Measurements from ENCODE around the gene PCED1A.

PCED1A gene

GRCh38 chr20:2840138-2840966 lies at the start of gene PCED1A, which contains the start of gene VPS16:
PCED1A (minus strand) TSS chr20:2840655; CDS start chr20:2839912, 743 bp downstream.
VPS16 (plus strand) TSS chr20:2840745; CDS start chr20:2840775, 30 bp downstream.
- DNase-seq, result peak; percentile 93 to 95

DNA sequence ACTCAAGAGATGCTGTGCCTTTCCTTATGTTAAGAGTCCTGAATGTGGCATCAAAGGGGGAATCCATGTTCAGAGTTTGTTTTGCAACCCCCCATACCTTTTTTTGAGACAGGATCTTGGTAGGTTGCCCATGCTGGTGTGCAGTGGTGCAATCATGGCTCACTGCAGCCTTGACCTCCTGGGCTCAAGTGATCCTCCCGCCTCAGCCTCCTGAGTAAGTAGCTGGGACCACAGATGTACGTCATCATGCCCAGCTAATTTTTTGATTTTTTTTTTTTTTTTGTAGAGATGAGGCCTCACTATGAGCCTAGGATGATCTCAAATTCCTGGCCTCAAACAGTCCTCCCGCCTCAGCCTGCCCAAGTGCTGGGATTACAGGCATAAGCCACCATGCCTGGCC lies 49.3 kb upstream of the PCED1A start:
- DNase-seq, result no peak

DNA sequence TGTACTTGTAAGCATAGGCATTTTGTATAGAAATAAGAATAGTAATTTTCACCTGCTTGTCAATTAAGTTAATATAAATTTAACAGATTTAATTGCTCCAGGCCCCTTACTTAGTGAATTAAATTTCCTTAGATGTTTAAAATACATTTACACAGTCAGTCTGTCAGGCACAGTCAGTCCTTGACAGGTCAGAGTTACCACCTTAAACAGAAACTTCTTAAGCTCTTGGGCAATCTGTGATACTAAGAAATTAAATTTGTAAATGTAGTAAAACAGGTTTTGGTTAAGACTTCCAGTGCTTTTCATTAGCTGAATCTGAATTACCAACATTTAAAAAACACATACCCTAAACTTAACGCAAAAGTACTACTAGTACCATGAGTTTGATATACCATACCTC lies 48.8 kb upstream of the PCED1A start:
- no peak for DNase-seq

DNA sequence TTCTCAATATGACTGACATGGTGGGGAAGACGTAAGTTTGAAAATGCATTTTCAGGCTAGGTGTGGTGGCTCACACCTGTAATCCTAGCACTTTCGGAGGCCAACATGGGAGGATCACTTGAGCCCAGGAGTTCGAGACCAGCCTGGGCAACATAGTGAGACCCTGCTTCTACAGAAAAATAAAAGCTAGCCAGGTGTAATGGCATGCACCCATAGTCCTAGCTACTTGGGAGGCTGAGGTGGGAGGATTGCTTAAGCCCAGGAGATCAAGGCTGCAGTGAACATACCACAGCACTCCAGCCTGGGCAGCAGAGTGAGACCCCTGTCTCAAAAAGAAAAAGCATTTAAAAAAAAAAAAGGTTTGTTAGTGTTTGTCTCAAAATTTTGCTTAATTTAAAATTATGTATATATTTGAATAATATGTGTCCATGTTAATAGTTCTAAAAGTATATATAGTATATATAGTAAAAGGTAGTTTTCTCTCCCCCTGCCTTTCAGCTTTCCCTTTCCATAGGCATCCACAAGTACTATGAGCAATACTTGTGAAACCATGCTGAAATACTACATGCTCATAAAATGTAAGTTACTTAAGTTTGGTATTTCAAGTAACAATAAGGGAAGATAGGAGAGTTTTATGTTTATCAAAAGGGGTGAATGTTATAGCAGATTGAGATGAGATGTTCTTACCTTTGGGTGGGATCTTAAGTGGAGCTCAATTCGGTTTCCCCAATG lies 47.9 kb upstream of the PCED1A start:
- DNase-seq, result no peak

GRCh38 chr20:2887715-2888114 lies 47.3 kb upstream of the PCED1A start:
- DNase-seq, result no peak

- no peak for DNase-seq
Measured at GRCh38 chr20:2883726-2884637, 43.5 kb upstream of the PCED1A start.

GRCh38 chr20:2880650-2881049 lies 40.2 kb upstream of the PCED1A start:
- DNase-seq, result no peak

GRCh38 chr20:2879146-2879545 lies 38.7 kb upstream of the PCED1A start:
- DNase-seq, result no peak

- DNase-seq, result no peak
Measured at GRCh38 chr20:2878515-2878914, 38.1 kb upstream of the PCED1A start.

- DNase-seq, result no peak
Measured at GRCh38 chr20:2875690-2876203, 35.3 kb upstream of the PCED1A start.

DNA sequence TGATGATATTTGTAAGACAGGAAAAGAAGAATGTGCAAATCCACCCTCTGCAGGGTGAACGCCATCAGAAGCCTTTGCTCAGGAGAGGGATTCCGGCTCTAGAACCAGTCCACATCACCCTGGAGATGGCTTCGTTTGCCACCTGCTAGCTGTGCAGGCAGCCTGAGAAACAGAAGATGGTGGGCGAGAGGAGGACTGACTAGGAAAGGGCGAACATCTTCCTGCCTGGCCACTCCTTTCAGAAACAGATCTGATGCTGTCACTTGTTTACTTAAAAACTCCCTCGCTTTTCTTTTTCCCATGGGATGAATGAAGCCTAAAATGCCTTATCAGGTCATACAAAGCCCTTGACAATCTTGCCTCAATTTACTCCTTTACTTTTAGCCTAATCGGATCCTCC lies 34.0 kb upstream of the PCED1A start:
- peak; percentile 34 to 45 for DNase-seq

DNA sequence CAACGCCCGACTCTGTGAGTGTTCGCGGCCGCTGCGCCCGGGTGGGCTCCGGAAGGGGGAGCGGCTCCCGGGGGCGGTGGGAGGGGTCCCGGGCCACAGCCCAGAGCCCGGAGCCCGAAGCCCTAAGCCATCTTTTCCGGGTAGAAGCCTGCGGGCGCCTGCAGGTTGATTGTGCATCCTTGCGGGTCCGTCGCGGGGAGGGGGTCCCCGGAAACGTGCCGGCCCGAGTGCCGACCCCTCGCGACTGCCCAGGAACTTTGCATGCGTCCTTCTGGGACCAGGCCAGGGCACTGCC lies 33.2 kb upstream of the PCED1A start:
- peak; percentile 75 to 81 for DNase-seq

DNA sequence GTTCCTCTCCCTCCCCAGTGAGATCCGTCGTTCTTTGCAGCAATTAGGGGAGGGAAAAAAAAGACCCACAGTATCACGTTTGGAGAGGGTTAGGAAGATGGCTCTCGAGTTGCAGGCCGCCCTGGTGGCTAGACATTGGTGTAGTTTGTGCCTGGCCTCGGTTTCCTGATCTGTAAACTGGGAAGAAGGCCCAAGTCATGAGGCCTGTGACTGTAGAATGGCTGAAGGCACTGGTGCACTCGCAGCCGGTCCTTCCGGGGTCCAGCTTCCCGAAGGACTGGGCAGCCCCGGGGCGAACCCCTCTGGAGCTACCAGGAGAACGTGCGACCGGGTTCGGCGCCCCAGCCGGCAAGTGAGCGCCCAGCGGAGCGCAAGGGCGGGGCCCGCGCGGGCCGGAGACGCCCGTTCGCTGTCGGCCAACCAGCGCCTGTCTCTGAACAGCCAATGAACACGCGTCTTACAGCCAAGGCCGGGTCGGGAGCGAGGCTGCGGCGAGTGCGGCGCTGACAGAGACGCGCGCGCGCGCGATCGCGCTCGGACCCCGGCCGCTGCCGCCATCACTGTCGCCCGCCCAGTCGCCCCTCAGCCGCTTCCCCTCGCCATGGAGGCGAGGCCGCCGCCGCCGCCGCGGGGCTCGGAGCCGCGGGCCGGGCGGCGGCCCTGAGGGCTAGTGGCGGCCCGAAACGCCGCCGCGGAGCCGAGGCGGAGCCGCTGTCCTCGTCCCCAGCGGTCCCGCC lies 32.7 kb upstream of the PCED1A start, which contains the start of gene PTPRA:
PTPRA (plus strand) TSS at position 472 of the 737 bp plus-strand sequence. CDS start 90,797 bp downstream, outside the sequence.
- DNase-seq, result peak; percentile 93 to 95

- DNase-seq, result peak; percentile 87 to 88
Measured at GRCh38 chr20:2872459-2873009, 32.1 kb upstream of the PCED1A start.

- no peak for DNase-seq
Measured at GRCh38 chr20:2871661-2872458, 31.4 kb upstream of the PCED1A start.

GRCh38 chr20:2871111-2871465 lies 30.6 kb upstream of the PCED1A start:
- no peak for DNase-seq

DNA sequence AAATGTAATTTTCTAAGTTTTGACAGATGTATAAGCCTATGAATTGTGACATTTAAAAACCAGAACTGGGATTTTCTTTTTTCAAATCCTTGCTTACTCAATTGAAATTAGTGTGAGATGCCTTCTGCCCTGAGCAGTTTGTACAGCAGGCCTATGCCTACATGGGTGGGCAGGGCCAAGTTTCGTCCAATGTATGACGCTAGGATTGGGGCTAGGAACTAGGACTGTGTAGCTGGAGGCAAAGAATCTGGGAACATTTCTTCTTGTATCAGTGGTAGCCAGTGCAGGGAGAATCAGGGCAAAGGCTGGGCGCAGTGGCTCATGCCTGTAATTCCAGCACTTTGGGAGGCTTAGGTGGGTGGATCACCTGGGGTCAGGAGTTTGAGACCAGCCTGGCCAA lies 28.9 kb upstream of the PCED1A start:
- DNase-seq, result no peak

DNA sequence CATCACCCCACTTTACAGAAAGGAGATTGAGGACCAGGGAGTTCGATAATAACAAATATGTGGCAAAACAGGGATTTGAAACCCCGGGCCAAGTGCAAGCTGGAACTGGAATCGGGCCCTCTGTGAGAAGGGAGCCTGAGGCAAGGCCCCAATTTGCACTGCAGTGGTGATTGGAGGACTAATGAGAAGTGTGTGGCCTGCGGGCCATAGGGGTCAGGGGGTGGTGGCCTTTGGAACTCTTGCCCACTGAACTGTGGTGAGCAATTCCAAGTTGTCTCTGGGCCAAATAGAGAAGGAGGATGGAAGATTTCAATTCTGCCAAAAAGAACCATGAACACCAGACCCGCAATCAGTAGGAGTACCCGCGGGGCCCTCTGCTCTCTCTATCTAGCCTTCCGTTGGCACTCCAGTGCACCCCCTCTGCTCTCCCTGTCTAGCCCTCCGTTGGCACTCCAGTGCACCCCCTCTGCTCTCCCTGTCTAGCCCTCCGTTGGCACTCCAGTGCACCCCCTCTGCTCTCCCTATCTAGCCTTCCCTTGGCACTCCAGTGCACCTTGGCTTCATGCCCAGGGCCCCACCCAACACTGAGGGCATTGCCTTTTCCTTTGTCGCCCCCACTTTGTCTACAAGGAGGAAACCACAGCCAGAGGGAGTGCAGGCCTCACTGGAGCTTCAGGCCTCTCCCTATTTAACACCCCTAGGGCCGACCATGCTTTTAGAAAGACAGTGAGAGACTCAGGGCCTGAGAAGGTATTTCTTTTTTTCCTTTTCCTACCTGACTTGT lies 26.8 kb upstream of the PCED1A start:
- DNase-seq, result no peak

DNA sequence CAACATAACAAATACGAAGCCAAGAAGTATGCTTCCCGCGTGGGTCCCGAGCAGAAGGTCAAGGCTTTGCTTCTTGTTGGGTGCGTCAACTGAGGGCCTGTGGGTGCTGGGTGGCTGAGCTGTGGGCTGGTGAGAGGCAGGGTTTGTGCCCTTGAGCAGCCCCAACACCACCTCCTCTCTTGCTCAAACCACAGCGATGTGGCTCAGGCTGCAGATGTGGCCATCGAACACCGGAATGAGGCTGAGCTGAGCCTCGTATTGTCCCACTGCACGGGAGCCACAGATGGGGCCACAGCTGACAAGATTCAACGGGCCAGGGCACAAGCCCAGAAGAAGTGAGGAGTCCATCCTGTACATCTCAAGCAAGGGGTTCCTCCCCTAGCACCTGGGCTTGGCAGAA lies 25.8 kb upstream of the PCED1A start:
- peak in 1 of 2 experiments; percentile 36 for DNase-seq

DNA sequence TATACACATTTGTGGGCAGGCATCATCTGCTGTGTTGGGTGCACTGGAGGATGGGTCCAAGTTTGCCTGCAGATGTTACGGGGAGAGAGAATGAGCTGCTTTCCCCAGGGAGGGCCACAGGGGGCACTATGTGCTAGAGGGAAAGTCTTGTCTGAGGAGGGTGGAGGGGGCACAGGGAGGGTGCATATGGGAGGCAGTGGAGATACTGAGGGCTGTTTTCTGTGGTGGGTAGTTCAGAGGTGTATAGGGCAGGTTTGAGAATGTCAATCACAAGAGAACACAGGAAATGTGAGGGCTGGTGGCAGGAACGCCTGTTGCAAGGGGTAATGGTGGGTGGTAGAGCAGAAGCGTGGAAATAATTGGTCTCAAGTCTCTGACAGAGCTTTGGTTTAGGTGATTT lies 25.2 kb upstream of the PCED1A start:
- peak in 1 of 2 experiments; percentile 44 for DNase-seq

Measured in activated T-cell treated with anti-CD3 and anti-CD28 coated beads, Interleukin-2, amount 50 U/mL, for 48 hours (primary cell).